Lower leg skin (tissue), 3 donors: ENCODE results near the gene RAC3.

ENCODE experiments used
- CTCF ChIP-seq, 3 donors: fragments of 450-650 bp; IDR thresholded peaks; one replicate each; pipeline ENCODE4 v1.5.1; 2016; ENCODE audit warnings: antibody characterized with exemption in 3 of 3, mild to moderate bottlenecking in 3 of 3, moderate library complexity in 2 of 3
- POLR2A ChIP-seq, 2 donors: fragments of 450-650 bp; IDR thresholded peaks; one replicate each; pipeline ENCODE4 v1.6.1; 2016 to 2017; ENCODE audit warnings: antibody characterized with exemption in 2 of 2, mild to moderate bottlenecking in 1 of 2, moderate library complexity in 1 of 2

GRCh38 chr17:82001571-82002056 lies 29.9 kb upstream of the RAC3 start:
- TF ChIP-seq CTCF (IDR thresholded peaks at IDR 0.05), result no peak
- TF ChIP-seq POLR2A (IDR thresholded peaks at IDR 0.05), result no peak
